Gastroesophageal sphincter (tissue), 3 donors: ENCODE measurements around the gene PRTFDC1.

Source experiments
- CTCF ChIP-seq, 4 experiments: fragments of 200-600 bp in 2 of 4; fragments of 450-650 bp in 2 of 4; sonication (generic) in 1 of 4; IDR thresholded peaks; one replicate each; pipeline ENCODE4 v1.5.1; 2017 to 2019; ENCODE audit warnings: antibody characterized with exemption in 4 of 4, mild to moderate bottlenecking in 2 of 4, moderate library complexity in 2 of 4
- EP300 ChIP-seq: sonication (generic); formaldehyde crosslinking; IDR thresholded peaks from one replicate; pipeline ENCODE4 v1.6.1; 2017; ENCODE audit warnings: antibody characterized with exemption, mild to moderate bottlenecking
- POLR2A ChIP-seq, 2 donors: fragments of 450-650 bp; IDR thresholded peaks; one replicate each; pipeline ENCODE4 v1.6.1; 2017; ENCODE audit warnings: antibody characterized with exemption in 2 of 2, mild to moderate bottlenecking in 2 of 2, moderate library complexity in 1 of 2
- POLR2AphosphoS5 ChIP-seq: sonication (generic); formaldehyde crosslinking; IDR thresholded peaks from one replicate; pipeline ENCODE4 v1.6.1; 2017; ENCODE audit warnings: antibody characterized with exemption

GRCh38 chr10:24857031-24857725, 95.2 kb downstream of the PRTFDC1 start:
- no peak for TF ChIP-seq POLR2AphosphoS5
- no peak for TF ChIP-seq CTCF (IDR thresholded peaks at IDR 0.05)
- TF ChIP-seq POLR2A (IDR thresholded peaks at IDR 0.05), result no peak
- no peak for TF ChIP-seq EP300
